Measurements from ENCODE around the gene PARM1. TPM values are rescaled to one million over a fixed set of nuclear protein-coding genes. Genes with fewer than 3 reads are reported as not detected.

PARM1 gene
- total RNA-seq, 1 donor from 2014 or later: not detected

GRCh38 chr4:75028196-75028854, 95.4 kb downstream of the PARM1 start:
- TF ChIP-seq CTCF (IDR thresholded peaks at IDR 0.05; ENCODE audit: insufficient read depth, low read length, severe bottlenecking): no peak
- peak; percentile 37 for DNase-seq (ENCODE audit: low read depth)
- Histone ChIP-seq H3K36me3 (ENCODE audit: control insufficient read depth, insufficient read depth, low read length) (no peaks in the 10 kb centered on the region), H3K4me3 (ENCODE audit: low read depth, low read length) (no peak overlapping the region), H3K27me3 (ENCODE audit: control insufficient read depth, insufficient read depth, low read length) (peaks cover 2% of the 10 kb centered on the region)
- FAIRE-seq: peak; percentile 50

- H3K36me3 ChIP-seq (ENCODE audit: control insufficient read depth, insufficient read depth, low read length): no peaks in the 10 kb centered on the region
- no peak for FAIRE-seq
- no peak for DNase-seq (ENCODE audit: low read depth)
- H3K4me3 ChIP-seq (ENCODE audit: low read depth, low read length): no peak overlapping the region
- no peak for TF ChIP-seq CTCF (IDR thresholded peaks at IDR 0.05; ENCODE audit: insufficient read depth, low read length, severe bottlenecking)
- peaks cover 2% of the 10 kb centered on the region for H3K27me3 ChIP-seq (ENCODE audit: control insufficient read depth, insufficient read depth, low read length)
Measured at GRCh38 chr4:75030028-75030427, 97.1 kb downstream of the PARM1 start.

GRCh38 chr4:75030649-75031235, 97.8 kb downstream of the PARM1 start:
- no peak for TF ChIP-seq CTCF (IDR thresholded peaks at IDR 0.05; ENCODE audit: insufficient read depth, low read length, severe bottlenecking)
- DNase-seq (ENCODE audit: low read depth): no peak
- FAIRE-seq: no peak
- no peak overlapping the region for H3K4me3 ChIP-seq (ENCODE audit: low read depth, low read length)
- peaks cover 2% of the 10 kb centered on the region for H3K27me3 ChIP-seq (ENCODE audit: control insufficient read depth, insufficient read depth, low read length)
- H3K36me3 ChIP-seq (ENCODE audit: control insufficient read depth, insufficient read depth, low read length): no peaks in the 10 kb centered on the region

GRCh38 chr4:75031775-75032174, 98.9 kb downstream of the PARM1 start:
- peaks cover 2% of the 10 kb centered on the region for H3K27me3 ChIP-seq (ENCODE audit: control insufficient read depth, insufficient read depth, low read length)
- H3K4me3 ChIP-seq (ENCODE audit: low read depth, low read length): no peak overlapping the region
- FAIRE-seq (no peak), DNase-seq (ENCODE audit: low read depth) (no peak)
- no peaks in the 10 kb centered on the region for H3K36me3 ChIP-seq (ENCODE audit: control insufficient read depth, insufficient read depth, low read length)
- no peak for TF ChIP-seq CTCF (IDR thresholded peaks at IDR 0.05; ENCODE audit: insufficient read depth, low read length, severe bottlenecking)

GRCh38 chr4:75034523-75034922, 101.6 kb downstream of the PARM1 start:
- Histone ChIP-seq H3K4me3 (ENCODE audit: low read depth, low read length) (no peak overlapping the region), H3K36me3 (ENCODE audit: control insufficient read depth, insufficient read depth, low read length) (no peaks in the 10 kb centered on the region), H3K27me3 (ENCODE audit: control insufficient read depth, insufficient read depth, low read length) (no peaks in the 10 kb centered on the region)
- no peak for TF ChIP-seq CTCF (IDR thresholded peaks at IDR 0.05; ENCODE audit: insufficient read depth, low read length, severe bottlenecking)
- FAIRE-seq (no peak), DNase-seq (ENCODE audit: low read depth) (no peak)

- FAIRE-seq (no peak), DNase-seq (ENCODE audit: low read depth) (no peak)
- TF ChIP-seq CTCF (IDR thresholded peaks at IDR 0.05; ENCODE audit: insufficient read depth, low read length, severe bottlenecking): no peak
- Histone ChIP-seq H3K36me3 (ENCODE audit: control insufficient read depth, insufficient read depth, low read length) (no peaks in the 10 kb centered on the region), H3K27me3 (ENCODE audit: control insufficient read depth, insufficient read depth, low read length) (no peaks in the 10 kb centered on the region), H3K4me3 (ENCODE audit: low read depth, low read length) (no peak overlapping the region)
Measured at GRCh38 chr4:75035321-75035720, 102.4 kb downstream of the PARM1 start.
